GM21515 (cell line): ENCODE measurements around the gene GALNT17.

Experiments
- ATAC-seq: cut with Tn5 transposase; IDR thresholded peaks from one replicate; pipeline ENCODE4 v1.9.1; 2021; ENCODE audit not compliant: unreplicated experiment

GALNT17 gene

GRCh38 chr7:71329030-71329660 is 197.2 kb downstream of the GALNT17 start:
- ATAC-seq, result no peak

GRCh38 chr7:71332207-71332606 is 200.3 kb downstream of the GALNT17 start:
- no peak for ATAC-seq

GRCh38 chr7:71334541-71334940 is 202.6 kb downstream of the GALNT17 start:
- no peak for ATAC-seq

GRCh38 chr7:71338866-71339265 is 206.9 kb downstream of the GALNT17 start:
- ATAC-seq, result no peak

- ATAC-seq, result no peak
Observed at GRCh38 chr7:71339924-71340323, 208.0 kb downstream of the GALNT17 start.

GRCh38 chr7:71342202-71342601 is 210.3 kb downstream of the GALNT17 start:
- ATAC-seq, result no peak

- no peak for ATAC-seq
Observed at GRCh38 chr7:71343039-71343438, 211.1 kb downstream of the GALNT17 start.

- ATAC-seq, result no peak
Observed at GRCh38 chr7:71343892-71344291, 211.9 kb downstream of the GALNT17 start.

- no peak for ATAC-seq
Observed at GRCh38 chr7:71345117-71345884, 213.4 kb downstream of the GALNT17 start.

GRCh38 chr7:71348821-71349681 is 217.1 kb downstream of the GALNT17 start:
- no peak for ATAC-seq

- ATAC-seq, result no peak
Observed at GRCh38 chr7:71349682-71350481, 217.9 kb downstream of the GALNT17 start.

GRCh38 chr7:71350680-71351079 is 218.7 kb downstream of the GALNT17 start:
- ATAC-seq, result no peak

GRCh38 chr7:71354716-71355115 is 222.8 kb downstream of the GALNT17 start:
- ATAC-seq, result no peak

GRCh38 chr7:71361451-71362032 is 229.6 kb downstream of the GALNT17 start:
- ATAC-seq, result no peak

- ATAC-seq, result no peak
Observed at GRCh38 chr7:71362240-71362639, 230.3 kb downstream of the GALNT17 start.

GRCh38 chr7:71363223-71363622 is 231.3 kb downstream of the GALNT17 start:
- no peak for ATAC-seq

GRCh38 chr7:71363627-71364026 is 231.7 kb downstream of the GALNT17 start:
- no peak for ATAC-seq

- no peak for ATAC-seq
Observed at GRCh38 chr7:71364551-71364950, 232.6 kb downstream of the GALNT17 start.

- ATAC-seq, result no peak
Observed at GRCh38 chr7:71372991-71373390, 241.0 kb downstream of the GALNT17 start.

- no peak for ATAC-seq
Observed at GRCh38 chr7:71377062-71377461, 245.1 kb downstream of the GALNT17 start.
